C4-2B (cell line): Measurements from ENCODE around the gene GDPGP1.

Experiments used
- H3K27ac ChIP-seq: fragments of 450-650 bp; 2 replicates; pipeline ENCODE4 v1.5.1; 2017
- ZFX ChIP-seq: fragments of 450-650 bp; IDR thresholded peaks from 2 replicates; pipeline ENCODE4 v1.6.1; 2017
- TF ChIP-seq, protein P1 (sequence below): fragments of 450-650 bp; conservative IDR thresholded peaks from 2 replicates; pipeline ENCODE4 v1.5.1; 2017; ENCODE audit warnings: mild to moderate bottlenecking

GDPGP1 gene

DNA sequence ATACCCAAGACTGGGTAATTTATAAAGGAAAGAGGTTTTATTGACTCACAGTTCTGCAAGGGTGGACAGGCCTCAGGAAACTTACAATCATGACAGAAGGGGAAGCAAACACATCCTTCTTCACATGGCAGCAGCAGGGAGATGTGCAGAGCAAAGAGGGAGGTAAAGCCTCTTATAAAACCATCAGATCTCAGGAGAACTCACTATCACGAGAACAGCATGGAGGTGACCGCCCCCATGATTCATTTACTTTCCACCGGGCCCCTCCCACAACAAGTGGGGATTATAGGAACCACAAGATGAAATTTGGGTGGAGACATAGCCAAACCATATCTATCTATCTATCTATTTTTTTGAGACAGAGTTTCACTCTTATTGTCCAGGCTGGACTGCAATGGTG is 5.4 kb downstream of the GDPGP1 start:
- H3K27ac ChIP-seq, result no peak overlapping the region
- TF ChIP-seq ZFX, result no peak
- TF ChIP-seq, protein P1, sequence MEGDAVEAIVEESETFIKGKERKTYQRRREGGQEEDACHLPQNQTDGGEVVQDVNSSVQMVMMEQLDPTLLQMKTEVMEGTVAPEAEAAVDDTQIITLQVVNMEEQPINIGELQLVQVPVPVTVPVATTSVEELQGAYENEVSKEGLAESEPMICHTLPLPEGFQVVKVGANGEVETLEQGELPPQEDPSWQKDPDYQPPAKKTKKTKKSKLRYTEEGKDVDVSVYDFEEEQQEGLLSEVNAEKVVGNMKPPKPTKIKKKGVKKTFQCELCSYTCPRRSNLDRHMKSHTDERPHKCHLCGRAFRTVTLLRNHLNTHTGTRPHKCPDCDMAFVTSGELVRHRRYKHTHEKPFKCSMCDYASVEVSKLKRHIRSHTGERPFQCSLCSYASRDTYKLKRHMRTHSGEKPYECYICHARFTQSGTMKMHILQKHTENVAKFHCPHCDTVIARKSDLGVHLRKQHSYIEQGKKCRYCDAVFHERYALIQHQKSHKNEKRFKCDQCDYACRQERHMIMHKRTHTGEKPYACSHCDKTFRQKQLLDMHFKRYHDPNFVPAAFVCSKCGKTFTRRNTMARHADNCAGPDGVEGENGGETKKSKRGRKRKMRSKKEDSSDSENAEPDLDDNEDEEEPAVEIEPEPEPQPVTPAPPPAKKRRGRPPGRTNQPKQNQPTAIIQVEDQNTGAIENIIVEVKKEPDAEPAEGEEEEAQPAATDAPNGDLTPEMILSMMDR, result no peak

DNA sequence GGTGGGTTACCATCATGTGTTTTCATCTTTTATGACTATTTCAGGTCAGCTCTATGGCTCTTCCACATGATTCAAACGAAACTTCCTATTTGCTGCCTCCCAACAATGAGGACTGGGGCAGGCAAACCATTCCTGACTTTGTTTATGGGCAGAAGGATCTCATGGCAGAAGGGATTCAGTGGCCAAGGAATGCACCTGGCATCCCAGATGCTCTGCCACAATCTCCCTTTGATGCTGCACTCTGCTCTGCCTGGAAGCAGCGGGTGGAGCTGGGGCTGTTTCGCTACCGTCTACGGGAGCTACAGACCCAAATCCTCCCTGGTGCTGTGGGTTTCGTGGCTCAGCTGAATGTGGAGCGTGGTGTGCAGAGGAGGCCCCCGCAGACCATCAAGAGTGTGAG is 6.8 kb downstream of the GDPGP1 start:
- TF ChIP-seq, protein P1, result no peak
- TF ChIP-seq ZFX, result no peak
- H3K27ac ChIP-seq, result no peak overlapping the region

DNA sequence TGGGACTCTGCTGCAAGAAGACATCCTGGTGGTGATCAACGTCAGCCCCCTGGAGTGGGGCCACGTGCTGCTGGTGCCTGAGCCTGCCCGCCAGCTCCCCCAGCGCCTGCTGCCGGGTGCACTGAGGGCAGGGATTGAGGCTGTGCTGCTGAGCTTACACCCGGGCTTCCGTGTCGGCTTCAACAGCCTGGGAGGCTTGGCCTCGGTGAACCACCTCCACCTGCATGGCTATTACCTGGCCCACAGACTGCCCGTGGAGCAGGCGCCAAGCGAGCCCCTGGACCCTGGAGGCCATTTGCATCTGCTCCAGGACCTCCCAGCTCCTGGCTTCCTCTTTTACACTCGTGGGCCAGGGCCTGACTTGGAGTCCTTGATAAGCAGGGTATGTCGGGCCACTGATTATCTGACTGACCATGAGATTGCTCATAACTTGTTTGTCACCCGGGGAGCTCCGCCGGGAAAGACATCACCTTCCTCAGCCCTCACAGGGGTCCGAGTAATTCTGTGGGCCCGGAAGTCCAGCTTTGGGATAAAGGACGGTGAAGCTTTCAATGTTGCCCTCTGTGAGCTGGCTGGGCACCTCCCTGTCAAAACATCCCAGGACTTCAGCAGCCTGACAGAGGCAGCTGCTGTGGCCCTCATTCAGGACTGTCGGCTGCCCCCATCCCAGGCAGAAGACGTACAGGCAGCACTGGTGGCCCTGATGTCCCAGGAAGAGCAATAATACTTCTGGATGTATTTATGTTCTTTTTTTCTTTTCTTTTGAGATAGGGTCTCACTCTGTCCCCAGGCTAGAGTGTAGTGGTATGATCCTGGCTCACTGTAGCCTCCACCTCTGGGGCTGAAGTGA is 7.6 kb downstream of the GDPGP1 start:
- no peak overlapping the region for H3K27ac ChIP-seq
- TF ChIP-seq, protein P1, result no peak
- no peak for TF ChIP-seq ZFX

DNA sequence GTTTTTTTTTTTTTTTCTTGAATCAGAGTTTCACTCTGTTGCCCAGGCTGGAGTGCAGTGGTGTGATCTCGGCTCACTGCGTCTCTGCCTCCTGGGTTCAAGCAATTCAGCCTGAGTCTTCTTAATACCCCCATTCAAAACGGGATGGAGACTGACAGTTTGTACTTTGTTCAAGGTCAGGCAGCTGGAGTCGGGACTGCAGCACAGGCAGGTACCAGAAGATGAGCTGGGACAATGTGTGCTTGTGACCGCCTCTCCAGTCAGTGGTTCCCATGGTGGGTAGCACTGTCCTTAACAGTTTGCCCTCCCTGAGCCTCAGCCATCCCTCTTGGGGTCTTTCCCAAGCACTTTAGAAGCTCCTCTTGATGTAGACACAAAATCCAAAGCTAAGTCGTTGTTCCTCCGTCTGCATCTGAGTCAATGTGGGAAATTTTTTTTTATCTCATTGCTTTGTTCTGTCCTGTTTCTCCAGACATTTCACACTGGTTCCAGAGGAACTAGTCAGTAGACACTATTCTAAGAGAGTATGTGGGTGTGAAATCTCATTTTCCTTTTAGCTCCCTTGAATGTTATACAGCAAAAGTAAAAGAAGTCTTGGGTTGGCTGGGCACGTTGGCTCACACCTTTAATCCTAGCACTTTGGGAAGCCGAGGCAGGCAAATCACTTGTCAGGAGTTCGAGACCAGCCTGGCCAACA is 10.1 kb downstream of the GDPGP1 start:
- TF ChIP-seq ZFX, result no peak
- TF ChIP-seq, protein P1, result no peak
- H3K27ac ChIP-seq, result no peak overlapping the region

DNA sequence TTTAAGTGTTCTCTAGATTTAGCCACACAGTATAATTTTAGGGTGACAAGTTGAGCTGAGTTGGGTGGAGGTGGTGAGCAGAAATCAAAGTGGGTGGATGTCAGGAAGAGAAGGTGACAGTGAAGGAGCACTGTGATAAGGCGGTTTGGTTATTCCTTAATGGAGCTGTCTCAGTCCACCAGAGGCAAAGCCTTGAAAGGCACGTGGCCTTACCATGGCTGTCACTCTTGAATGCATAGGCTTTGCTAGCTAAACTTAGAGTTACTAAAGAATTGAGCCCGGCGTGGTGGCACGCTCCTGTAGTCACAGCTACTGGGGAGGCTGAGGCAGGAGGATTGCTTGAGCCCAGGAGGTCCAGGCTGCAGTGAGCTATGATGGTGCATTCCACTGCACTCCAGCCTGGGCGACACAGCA is 14.8 kb downstream of the GDPGP1 start:
- TF ChIP-seq, protein P1, result no peak
- TF ChIP-seq ZFX, result no peak
- no peak overlapping the region; the same call in 1 of the 2 replicates for H3K27ac ChIP-seq

DNA sequence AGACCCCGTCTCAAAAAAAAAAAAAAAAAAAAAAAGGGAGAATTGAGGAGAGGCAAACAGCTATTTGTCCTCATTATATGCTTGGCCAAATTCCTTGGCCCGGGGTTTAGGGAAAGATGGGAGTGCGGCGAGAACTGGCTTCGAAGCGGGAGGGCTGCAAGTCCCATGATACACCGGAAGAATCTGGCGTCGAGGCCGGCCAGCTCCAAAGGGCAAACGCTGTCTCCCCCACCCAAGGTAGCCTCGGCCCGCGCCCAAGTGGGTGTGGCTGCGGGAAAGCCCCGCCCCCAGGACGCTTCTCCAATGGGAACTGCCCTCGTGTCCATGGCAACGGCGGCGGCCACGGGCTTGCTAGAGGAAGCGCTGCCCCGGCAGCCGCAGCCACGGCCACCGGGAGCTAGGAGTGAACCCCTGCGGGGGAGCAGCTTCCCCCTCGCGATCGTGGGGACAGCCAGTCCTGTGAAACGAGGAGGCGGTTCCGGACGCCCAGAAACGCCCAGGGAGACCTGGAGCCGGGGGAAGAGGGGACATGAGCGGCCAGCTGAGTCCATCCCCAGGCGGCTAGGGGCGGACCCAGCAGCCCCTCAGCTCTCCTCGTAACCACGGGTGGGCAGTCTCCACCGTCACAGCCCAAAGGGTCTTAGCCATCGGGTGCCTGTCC is 15.3 kb downstream of the GDPGP1 start, which contains the start of gene TTLL13:
Gene TTLL13, plus strand, starts transcription at position 354 of the 661 bp plus-strand sequence. CDS start 1,075 bp downstream, outside the sequence.
- H3K27ac ChIP-seq, result peak within 1 kb of the TSS; percentile 11; the same call in 1 of the 2 replicates

More for the DNA sequence above, 15.3 kb downstream of the GDPGP1 start, which contains the start of gene TTLL13:
- TF ChIP-seq ZFX, result no peak
- TF ChIP-seq, protein P1, result no peak
